ENCODE results near the gene KIF7.

- no peak for TF ChIP-seq POLR2A (IDR thresholded peaks at IDR 0.05)
- no peak for TF ChIP-seq CTCF (IDR thresholded peaks at IDR 0.05)
Observed at GRCh38 chr15:89662893-89663626, 7.8 kb upstream of the KIF7 start.
